Trophoblast cell (in vitro differentiated cells and primary cell): ENCODE measurements around the gene SLFNL1.

Experiments used
- DNase-seq, 2 donors: peaks; one replicate each; pipeline ENCODE4 v3.0.0-alpha.2; 2016
- H2AFZ ChIP-seq: 2 replicates; pipeline ENCODE4 v1.6.1; 2013; ENCODE audit warnings: low read length, moderate library complexity, mild to moderate bottlenecking; ENCODE audit not compliant: insufficient read depth, poor library complexity
- H2AK5ac ChIP-seq: 2 replicates; pipeline ENCODE4 v1.6.1; 2013; ENCODE audit warnings: mild to moderate bottlenecking, low read length
- H2BK120ac ChIP-seq: 2 replicates; pipeline ENCODE4 v1.6.1; 2013; ENCODE audit warnings: low read length, mild to moderate bottlenecking, moderate library complexity; ENCODE audit not compliant: insufficient read depth, poor library complexity
- H2BK12ac ChIP-seq: 2 replicates; pipeline ENCODE4 v1.6.1; 2013; ENCODE audit warnings: mild to moderate bottlenecking, low read length, moderate library complexity
- H2BK5ac ChIP-seq: 2 replicates; pipeline ENCODE4 v1.6.1; 2013; ENCODE audit warnings: low read length, low read depth, moderate library complexity, mild to moderate bottlenecking; ENCODE audit not compliant: poor library complexity
- H3K14ac ChIP-seq: 2 replicates; pipeline ENCODE4 v1.6.1; 2013; ENCODE audit warnings: mild to moderate bottlenecking, low read length
- H3K18ac ChIP-seq: 2 replicates; pipeline ENCODE4 v1.6.1; 2013; ENCODE audit warnings: mild to moderate bottlenecking, low read length
- H3K23ac ChIP-seq: 2 replicates; pipeline ENCODE4 v1.6.1; 2013; ENCODE audit warnings: low read length
- H3K27ac ChIP-seq: 2 replicates; pipeline ENCODE4 v1.5.1; 2013; ENCODE audit warnings: low read depth, mild to moderate bottlenecking, inconsistent platforms, low read length, moderate library complexity
- H3K27me3 ChIP-seq: 2 replicates; pipeline ENCODE4 v1.6.1; 2013; ENCODE audit warnings: inconsistent platforms, mild to moderate bottlenecking, low read length, moderate library complexity; ENCODE audit not compliant: insufficient read depth
- H3K36me3 ChIP-seq, 2 experiments: 1 replicate in 1 of 2; 2 replicates in 1 of 2; pipeline ENCODE4 v1.6.1; 2013; ENCODE audit warnings: low read length in 2 of 2, mild to moderate bottlenecking in 2 of 2, moderate library complexity in 1 of 2; ENCODE audit not compliant: insufficient read depth in 2 of 2, control insufficient read depth in 1 of 2
- H3K4ac ChIP-seq: 2 replicates; pipeline ENCODE4 v1.6.1; 2013; ENCODE audit warnings: low read depth, mild to moderate bottlenecking, low read length, moderate library complexity
- H3K4me1 ChIP-seq, 2 experiments: 1 replicate in 1 of 2; 2 replicates in 1 of 2; pipeline ENCODE4 v1.6.1; 2013; ENCODE audit warnings: low read length in 2 of 2, mild to moderate bottlenecking in 2 of 2, moderate library complexity in 1 of 2; ENCODE audit not compliant: insufficient read depth in 2 of 2, control insufficient read depth in 1 of 2
- H3K4me2 ChIP-seq: 2 replicates; pipeline ENCODE4 v1.6.1; 2013; ENCODE audit warnings: inconsistent platforms, mild to moderate bottlenecking, low read length, moderate library complexity
- H3K4me3 ChIP-seq: 2 replicates; pipeline ENCODE4 v1.5.1; 2013; ENCODE audit warnings: mild to moderate bottlenecking, low read depth, low read length, inconsistent platforms
- H3K79me1 ChIP-seq: one replicate; pipeline ENCODE4 v1.6.1; 2013; ENCODE audit warnings: low read length
- H3K79me2 ChIP-seq: 2 replicates; pipeline ENCODE4 v1.6.1; 2013; ENCODE audit warnings: low read length, mild to moderate bottlenecking; ENCODE audit not compliant: control insufficient read depth, insufficient read depth, poor library complexity
- H3K9ac ChIP-seq: 2 replicates; pipeline ENCODE4 v1.6.1; 2013; ENCODE audit warnings: mild to moderate bottlenecking, low read length
- H3K9me3 ChIP-seq: 2 replicates; pipeline ENCODE4 v1.6.1; 2013; ENCODE audit warnings: low read depth, mild to moderate bottlenecking, control low read depth, inconsistent platforms, low read length; ENCODE audit not compliant: insufficient read depth
- H4K12ac ChIP-seq: 2 replicates; pipeline ENCODE4 v1.6.1; 2013; ENCODE audit warnings: low read depth, mild to moderate bottlenecking, low read length, moderate library complexity
- H4K8ac ChIP-seq: 2 replicates; pipeline ENCODE4 v1.6.1; 2013; ENCODE audit warnings: low read depth, mild to moderate bottlenecking, low read length, moderate library complexity
- H4K91ac ChIP-seq: one replicate; pipeline ENCODE4 v1.6.1; 2013; ENCODE audit warnings: low read depth, mild to moderate bottlenecking, low read length, moderate library complexity
- WGBS: extraction: QIAGEN DNeasy Blood & Tissue Kit; methylation state at CpG from one replicate; pipeline ENCODE4 v1.1.7; 2013; ENCODE audit warnings: missing lambda C conversion rate; ENCODE audit not compliant: insufficient read length, insufficient coverage; ENCODE audit errors: extremely low coverage; 5-methylcytosine and 5-hydroxymethylcytosine counted together

Gene SLFNL1

DNA sequence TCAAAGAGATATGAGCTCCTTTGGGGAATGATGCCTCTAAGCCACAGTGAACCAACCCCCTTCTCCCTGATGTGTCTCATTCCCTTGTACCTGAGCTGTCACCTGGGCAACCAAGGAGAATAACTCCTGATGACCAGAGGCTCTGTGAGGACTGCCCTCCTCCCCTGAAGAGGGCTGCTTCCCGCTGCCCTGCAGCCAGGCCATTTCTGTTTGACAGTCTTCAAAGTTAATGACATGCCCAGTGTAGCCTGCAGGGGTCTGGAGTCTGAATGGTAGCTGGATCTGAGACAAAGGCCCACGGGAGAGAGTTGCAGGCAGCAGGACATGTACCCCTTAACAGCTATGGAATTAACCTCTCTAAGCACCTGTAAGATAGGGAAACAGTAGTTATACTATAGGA lies 3.4 kb upstream of the SLFNL1 start:
- Histone ChIP-seq H4K8ac (no peak overlapping the region), H2BK12ac (no peak overlapping the region), H3K4me3 (no peak overlapping the region), H3K4ac (no peak overlapping the region), H4K91ac (no peak overlapping the region), H3K9me3 (peaks cover 5% of the 10 kb centered on the region), H3K18ac (no peak overlapping the region), H2AFZ (no peak overlapping the region), H3K27me3 (no peaks in the 10 kb centered on the region), H3K23ac (no peak overlapping the region), H3K79me2 (no peaks in the 10 kb centered on the region), H3K4me1 (peaks cover 9 to 12% of the 10 kb centered on the region in 2 experiments), H3K36me3 (peaks cover 20 to 26% of the 10 kb centered on the region in 2 experiments), H4K12ac (no peak overlapping the region), H3K79me1 (no peaks in the 10 kb centered on the region), H3K14ac (no peak overlapping the region), H3K27ac (no peak overlapping the region), H2AK5ac (no peak overlapping the region), H2BK5ac (no peak overlapping the region), H2BK120ac (no peak overlapping the region), H3K9ac (no peak overlapping the region), H3K4me2 (no peak overlapping the region)
- no peak for DNase-seq
- no CpG with 5 or more reads among the region's 2 CpGs for WGBS

DNA sequence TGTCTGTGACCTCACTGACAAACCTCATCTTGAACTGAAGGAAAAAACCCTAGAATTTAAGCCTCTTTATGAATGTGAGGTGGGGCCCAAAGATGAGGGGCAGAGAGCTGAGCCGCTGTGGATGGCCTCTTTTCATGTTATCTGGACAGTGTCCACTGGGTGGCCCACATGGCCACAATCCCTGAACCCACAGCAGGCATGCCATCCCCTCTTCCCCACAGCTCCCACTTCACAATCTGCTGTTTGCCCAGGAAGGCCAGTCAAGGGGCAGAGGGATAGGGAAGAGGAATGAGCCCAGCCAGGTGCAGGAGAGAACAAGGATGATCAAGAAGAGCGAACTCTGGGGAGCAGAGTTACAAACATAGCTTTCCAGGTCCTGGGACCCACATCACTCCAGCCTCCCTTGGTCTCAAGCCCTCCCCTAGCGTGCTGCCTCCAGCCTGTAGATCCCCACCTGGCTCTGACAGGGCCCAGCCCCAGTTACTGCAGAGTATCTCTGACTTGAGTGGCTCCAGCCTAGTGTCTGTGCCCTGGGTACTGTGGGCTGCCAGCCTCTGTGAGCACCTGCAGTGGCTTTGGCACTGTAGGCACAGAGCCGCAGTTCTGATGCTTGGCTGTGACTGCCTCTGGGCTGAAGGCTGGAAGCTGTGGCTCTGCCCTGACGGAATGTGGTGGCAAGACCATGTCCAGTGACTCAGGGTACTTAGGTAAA lies 1.9 kb upstream of the SLFNL1 start:
- no peak overlapping the region for H3K9ac ChIP-seq
- H2AFZ ChIP-seq: no peak overlapping the region
- no peaks in the 10 kb centered on the region for H3K27me3 ChIP-seq
- peaks cover 9 to 12% of the 10 kb centered on the region in 2 experiments for H3K4me1 ChIP-seq
- no peak overlapping the region for H4K12ac ChIP-seq
- H3K18ac ChIP-seq: no peak overlapping the region
- peaks cover 5% of the 10 kb centered on the region for H3K9me3 ChIP-seq
- H3K79me1 ChIP-seq: no peaks in the 10 kb centered on the region
- no peak overlapping the region for H3K14ac ChIP-seq
- no peak overlapping the region for H4K8ac ChIP-seq
- H3K4ac ChIP-seq: no peak overlapping the region
- H2BK120ac ChIP-seq: no peak overlapping the region
- no peak overlapping the region for H3K23ac ChIP-seq
- no peak overlapping the region for H3K4me2 ChIP-seq
- H4K91ac ChIP-seq: no peak overlapping the region
- no peak for DNase-seq
- H3K79me2 ChIP-seq: no peaks in the 10 kb centered on the region
- no peak overlapping the region for H2BK5ac ChIP-seq
- peaks cover 28 to 32% of the 10 kb centered on the region in 2 experiments for H3K36me3 ChIP-seq
- H2AK5ac ChIP-seq: no peak overlapping the region
- H3K4me3 ChIP-seq: peak overlapping the region; percentile 13
- no CpG with 5 or more reads among the region's 5 CpGs for WGBS
- no peak overlapping the region for H2BK12ac ChIP-seq
- H3K27ac ChIP-seq: no peak overlapping the region

DNA sequence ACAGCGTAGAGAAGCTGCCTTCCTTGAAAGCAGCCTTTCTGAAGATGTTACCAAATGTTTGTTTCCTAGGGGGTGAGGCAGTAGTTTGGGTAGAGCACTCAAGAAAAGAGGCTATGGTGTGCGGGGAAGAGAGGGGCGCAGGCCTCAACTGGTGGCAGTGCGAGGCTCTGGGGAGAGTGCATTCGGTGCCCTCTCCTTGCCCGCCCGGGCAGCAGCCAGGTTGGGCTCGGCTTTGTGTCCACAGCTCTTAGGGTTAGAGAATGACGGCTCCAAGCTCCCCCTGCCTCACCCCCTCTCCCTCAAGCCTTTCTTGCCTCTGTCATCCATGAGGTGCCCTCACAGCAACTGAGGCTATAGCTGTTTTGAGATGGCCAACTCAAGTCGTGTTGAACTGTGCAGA lies 899 bp upstream of the SLFNL1 start:
- Histone ChIP-seq H3K79me2 (no peaks in the 10 kb centered on the region), H4K8ac (no peak overlapping the region), H2AK5ac (no peak overlapping the region), H3K9ac (no peak overlapping the region), H2AFZ (no peak overlapping the region), H3K27me3 (no peaks in the 10 kb centered on the region), H2BK5ac (no peak overlapping the region), H3K14ac (no peak overlapping the region), H4K91ac (no peak overlapping the region), H3K36me3 (peaks cover 28 to 32% of the 10 kb centered on the region in 2 experiments), H3K4ac (no peak overlapping the region), H4K12ac (no peak overlapping the region), H3K23ac (no peak overlapping the region), H3K4me3 (no peak overlapping the region), H3K79me1 (no peaks in the 10 kb centered on the region), H3K4me2 (no peak overlapping the region), H3K27ac (no peak overlapping the region), H2BK12ac (no peak overlapping the region), H3K4me1 (peaks cover 9 to 12% of the 10 kb centered on the region in 2 experiments), H2BK120ac (no peak overlapping the region), H3K9me3 (peaks cover 3% of the 10 kb centered on the region), H3K18ac (no peak overlapping the region)
- no CpG with 5 or more reads among the region's 10 CpGs for WGBS
- DNase-seq: no peak

DNA sequence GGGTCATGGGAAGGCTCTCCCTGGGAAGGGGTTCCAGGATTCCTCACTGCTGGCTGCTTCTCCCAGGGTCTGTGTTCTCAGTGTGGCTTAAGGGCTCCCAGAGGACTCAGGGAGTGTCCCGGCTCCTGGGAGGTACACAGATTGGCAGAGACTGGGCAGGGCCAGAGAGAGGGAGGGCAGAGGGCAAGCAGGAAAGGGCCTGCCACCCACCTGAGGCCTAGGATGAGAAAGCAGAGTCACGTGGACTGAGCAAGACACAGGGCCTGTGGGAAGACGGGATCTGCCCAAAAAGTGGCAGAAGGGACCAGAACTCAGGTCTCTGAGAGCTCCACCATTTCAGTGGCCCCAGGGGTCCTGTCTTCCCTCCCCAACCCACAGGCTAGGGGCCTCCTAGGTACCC lies 871 bp downstream of the SLFNL1 start:
- H2BK120ac ChIP-seq: no peak overlapping the region
- H3K9ac ChIP-seq: no peak overlapping the region
- DNase-seq: no peak
- H3K79me2 ChIP-seq: no peaks in the 10 kb centered on the region
- no peak overlapping the region for H4K91ac ChIP-seq
- no peak overlapping the region for H4K8ac ChIP-seq
- peaks cover 3% of the 10 kb centered on the region for H3K9me3 ChIP-seq
- H3K14ac ChIP-seq: no peak overlapping the region
- H3K4me2 ChIP-seq: no peak overlapping the region
- H3K36me3 ChIP-seq: peaks cover 39 to 40% of the 10 kb centered on the region in 2 experiments
- no peak overlapping the region for H2BK5ac ChIP-seq
- no peak overlapping the region for H2BK12ac ChIP-seq
- H3K4ac ChIP-seq: no peak overlapping the region
- peaks cover 9 to 12% of the 10 kb centered on the region in 2 experiments for H3K4me1 ChIP-seq
- no peak overlapping the region for H2AFZ ChIP-seq
- H3K23ac ChIP-seq: no peak overlapping the region
- no peaks in the 10 kb centered on the region for H3K79me1 ChIP-seq
- no peak overlapping the region for H3K18ac ChIP-seq
- H3K27ac ChIP-seq: no peak overlapping the region
- no peak overlapping the region for H3K4me3 ChIP-seq
- no peaks in the 10 kb centered on the region for H3K27me3 ChIP-seq
- H2AK5ac ChIP-seq: no peak overlapping the region
- no peak overlapping the region for H4K12ac ChIP-seq
- no CpG with 5 or more reads among the region's 3 CpGs for WGBS
